HepG2 (cell line): Measurements from ENCODE around the gene NKAIN2. TPM values are rescaled to one million over a fixed set of nuclear protein-coding genes. Genes with fewer than 3 reads are reported as not detected.

Experiments used
- ATAC-seq: fragments of 200-7000 bp; cut with Tn5 transposase; 3 replicates; pipeline ENCODE4 v1.9.1; 2020; ENCODE audit warnings: mild to moderate bottlenecking, moderate library complexity
- BruUV-seq: library from RNA; stranded (reverse); fragments of 400-500 nt; replicated peaks from 2 replicates; lab custom pipeline; 2021; lab: Mats Ljungman, UMichigan
- CTCF ChIA-PET: fragments of 300-600 bp; formaldehyde crosslinking; extraction: SDS; loops from one replicate; lab custom pipeline; 2021; ENCODE audit warnings: low total read pairs, inconsistent platforms, low intra/inter-chr PET ratio; lab: Yijun Ruan, JAX
- POLR2A ChIA-PET: fragments of 350-600 bp; sonication (Branson Sonifier 250); formaldehyde crosslinking; loops from one replicate; lab custom pipeline; 2020; ENCODE audit warnings: antibody characterized with exemption, inconsistent platforms; lab: Yijun Ruan, JAX
- DNase-seq: peaks from one replicate; pipeline ENCODE4 v3.0.0-alpha.2; 2015; ENCODE audit warnings: low spot score
- FAIRE-seq: peaks from 3 replicates; lab custom pipeline; 2011; peaks lifted over from hg19 to GRCh38; lab: Jason Lieb, UNC
- H2AFZ ChIP-seq: one replicate; pipeline ENCODE4 v1.6.1; 2011; ENCODE audit warnings: low read length, inconsistent platforms
- H3K27ac ChIP-seq: fragments of 300-600 bp; 3 replicates; pipeline ENCODE4 v1.8.0; 2011; ENCODE audit warnings: mixed run types, mild to moderate bottlenecking, mixed read lengths, low read length, inconsistent platforms; ENCODE audit not compliant: insufficient read depth; ENCODE audit errors: extremely low read length
- H3K27me3 ChIP-seq, 2 experiments: fragments of 200-600 bp in 1 of 2; 2 replicates in 1 of 2; 3 replicates in 1 of 2; pipeline versions ENCODE4 v1.6.0 to v1.8.0; 2011; ENCODE audit warnings: low read length in 2 of 2, mild to moderate bottlenecking in 2 of 2, moderate library complexity in 2 of 2, inconsistent platforms in 1 of 2; ENCODE audit not compliant: insufficient read depth in 2 of 2, control insufficient read depth in 1 of 2
- H3K36me3 ChIP-seq, 2 experiments: fragments of 200-600 bp in 1 of 2; replicated peaks in 1 of 2; 2 replicates in 1 of 2; 3 replicates in 1 of 2; pipeline versions ENCODE4 v1.5.1 to v1.8.0; 2011; ENCODE audit warnings: low read length in 2 of 2, inconsistent platforms in 1 of 2; ENCODE audit not compliant: insufficient read depth in 2 of 2, control insufficient read depth in 1 of 2
- H3K4me1 ChIP-seq: 2 replicates; pipeline ENCODE4 v1.5.1; 2012; ENCODE audit warnings: low read length, inconsistent platforms; ENCODE audit not compliant: insufficient read depth
- H3K4me2 ChIP-seq: 2 replicates; pipeline ENCODE4 v1.6.0; 2011; ENCODE audit warnings: low read depth, low read length, inconsistent platforms
- H3K4me3 ChIP-seq, 3 experiments: fragments of 200-600 bp in 1 of 3; sonication (generic), shearing (Covaris generic) in 1 of 3; replicated peaks in 1 of 3; 2 replicates each; pipeline ENCODE4 v1.5.1; 2011 to 2016; ENCODE audit warnings: low read length in 3 of 3, inconsistent platforms in 2 of 3, low read depth in 2 of 3, mild to moderate bottlenecking in 2 of 3, control low read depth in 1 of 3, mixed read lengths in 1 of 3; ENCODE audit not compliant: insufficient read depth in 1 of 3
- H3K79me2 ChIP-seq: one replicate; pipeline ENCODE4 v1.6.1; 2011; ENCODE audit warnings: low read length, inconsistent platforms; ENCODE audit not compliant: insufficient read depth
- H3K9ac ChIP-seq: 2 replicates; pipeline ENCODE4 v1.6.0; 2011; ENCODE audit warnings: mild to moderate bottlenecking, low read depth, low read length, inconsistent platforms; ENCODE audit not compliant: insufficient read depth
- H3K9me3 ChIP-seq: 2 replicates; pipeline ENCODE4 v1.5.1; 2012; ENCODE audit warnings: mild to moderate bottlenecking, low read length
- H4K20me1 ChIP-seq: 2 replicates; pipeline ENCODE4 v1.6.0; 2011; ENCODE audit warnings: inconsistent platforms, mild to moderate bottlenecking, low read length, moderate library complexity; ENCODE audit not compliant: insufficient read depth
- BCL3 ChIP-seq: sonication (generic); formaldehyde crosslinking; IDR thresholded peaks from 2 replicates; pipeline ENCODE4 v1.5.1; 2020; ENCODE audit warnings: mild to moderate bottlenecking, missing genetic modification reagents, moderate library complexity
- GLMP ChIP-seq: sonication (generic); formaldehyde crosslinking; IDR thresholded peaks from 2 replicates; pipeline ENCODE4 v1.9.0; 2021; ENCODE audit warnings: missing genetic modification reagents, mild to moderate bottlenecking, borderline replicate concordance
- HHEX ChIP-seq: IDR thresholded peaks from 2 replicates; pipeline ENCODE4 v1.6.1; 2016; ENCODE audit warnings: control low read depth
- HIVEP1 ChIP-seq: sonication (generic); formaldehyde crosslinking; IDR thresholded peaks from 2 replicates; pipeline ENCODE4 v1.4.0; 2020; ENCODE audit warnings: mild to moderate bottlenecking, missing genetic modification reagents
- KAT8 ChIP-seq: IDR thresholded peaks from 2 replicates; pipeline ENCODE4 v1.6.1; 2016; ENCODE audit warnings: missing genetic modification reagents, missing compliant biosample characterization
- KLF6 ChIP-seq: IDR thresholded peaks from 2 replicates; pipeline ENCODE4 v1.8.0; 2016; ENCODE audit warnings: missing biosample characterization, missing genetic modification reagents
- PLRG1 ChIP-seq: fragments of 450-650 bp; conservative IDR thresholded peaks from 2 replicates; pipeline ENCODE4 v1.6.1; 2016
- RNF219 ChIP-seq: sonication (generic); formaldehyde crosslinking; IDR thresholded peaks from 2 replicates; pipeline ENCODE4 v1.5.0; 2020; ENCODE audit warnings: mild to moderate bottlenecking, missing genetic modification reagents
- SP2 ChIP-seq: sonication (generic); formaldehyde crosslinking; IDR thresholded peaks from 2 replicates; pipeline ENCODE4 v1.5.1; 2020; ENCODE audit warnings: mild to moderate bottlenecking, missing genetic modification reagents
- ZC3H4 ChIP-seq: sonication (generic); formaldehyde crosslinking; IDR thresholded peaks from 2 replicates; pipeline ENCODE4 v1.4.0; 2020; ENCODE audit warnings: missing genetic modification reagents, borderline replicate concordance
- ZKSCAN1 ChIP-seq: fragments of 150-350 bp; IDR thresholded peaks from 2 replicates; pipeline ENCODE4 v1.6.1; 2014; ENCODE audit warnings: low read length
- ZMYM4 ChIP-seq: sonication (generic); formaldehyde crosslinking; IDR thresholded peaks from 2 replicates; pipeline ENCODE4 v1.8.1; 2023; ENCODE audit warnings: mild to moderate bottlenecking, missing genetic modification reagents
- ZNF235 ChIP-seq: sonication (generic); formaldehyde crosslinking; IDR thresholded peaks from 2 replicates; pipeline ENCODE4 v1.8.1; 2023; ENCODE audit warnings: mild to moderate bottlenecking, missing genetic modification reagents, borderline replicate concordance
- ZNF652 ChIP-seq: IDR thresholded peaks from 2 replicates; pipeline ENCODE4 v1.6.1; 2016; ENCODE audit warnings: low read depth, borderline replicate concordance
- ZNF784 ChIP-seq: sonication (generic); formaldehyde crosslinking; IDR thresholded peaks from 2 replicates; pipeline ENCODE4 v1.5.1; 2020; ENCODE audit warnings: missing genetic modification reagents, mild to moderate bottlenecking, borderline replicate concordance
- ZNF83 ChIP-seq: sonication (generic); formaldehyde crosslinking; IDR thresholded peaks from 2 replicates; pipeline ENCODE4 v1.4.0; 2020; ENCODE audit warnings: missing genetic modification reagents, mild to moderate bottlenecking, borderline replicate concordance
- ZSCAN12 ChIP-seq: sonication (generic); formaldehyde crosslinking; IDR thresholded peaks from 2 replicates; pipeline ENCODE4 v1.9.0; 2021; ENCODE audit warnings: mild to moderate bottlenecking, missing genetic modification reagents
- ZSCAN30 ChIP-seq: sonication (generic); formaldehyde crosslinking; IDR thresholded peaks from 2 replicates; pipeline ENCODE4 v1.5.0; 2020; ENCODE audit warnings: mild to moderate bottlenecking, missing genetic modification reagents
- in situ Hi-C: cut with HindIII; loops from 2 replicates; pipeline ENCODE4 v1.10.0; 2017; ENCODE audit warnings: low pct_unique_long_range_greater_than_20kb; ENCODE audit not compliant: extremely low pct_ligation_motif_present
- intact Hi-C: fragments of 100-400 bp; cut with micrococcal nuclease; formaldehyde crosslinking; loops from one replicate; pipeline ENCODE4 v1.10.0; 2022; ENCODE audit not compliant: unreplicated experiment
- polyA plus RNA-seq, 8 experiments: library from polyadenylated mRNA; depleted of rRNA in 3 of 8; stranded (reverse) in 7 of 8; unstranded in 1 of 8; fragments of >200 nt; fragmentation: Illumina TruSeq in 4 of 8; extraction: Trizol in 4 of 8; gene quantifications; 2 replicates each; pipeline versions ENCODE4 v1.2.1 to v1.2.3, GENCODE V29; 2011 to 2016; ENCODE audit warnings: low read depth in 4 of 8, missing spikeins in 1 of 8, mixed read lengths in 1 of 8; ENCODE audit not compliant: insufficient read depth in 1 of 8
- total RNA-seq, 5 experiments: library from RNA; depleted of rRNA; stranded (reverse); fragments of >200 nt; fragmentation: Illumina TruSeq; extraction: Trizol; gene quantifications; 2 replicates each; pipeline ENCODE4 v1.2.3, GENCODE V29; 2016; ENCODE audit warnings: low read depth in 1 of 5

NKAIN2 gene
- total and polyA plus RNA-seq, 2 of the 13 experiments (the other 11 are each of a cell fraction or from before 2014, with no cell fraction given), result not detected

GRCh38 chr6:124757560-124757959 is 953.9 kb downstream of the NKAIN2 start:
- Histone ChIP-seq H3K79me2 (no peaks in the 10 kb centered on the region), H3K4me1 (no peaks in the 10 kb centered on the region), H2AFZ (no peak overlapping the region), H3K9ac (no peak overlapping the region), H3K4me2 (no peak overlapping the region), H3K27ac (no peak overlapping the region), H3K9me3 (no peaks in the 10 kb centered on the region), H3K4me3 (no peak overlapping the region), H4K20me1 (no peaks in the 10 kb centered on the region), H3K36me3 (no peaks in the 10 kb centered on the region), H3K27me3 (no peaks in the 10 kb centered on the region)
- FAIRE-seq (no peak), ATAC-seq (no peak), DNase-seq (no peak)
- CTCF ChIA-PET, result no interaction called here
- TF ChIP-seq PLRG1 (no peak), ZC3H4 (CRISPR knock-in tag) (no peak), HHEX (CRISPR knock-in tag) (no peak), KLF6 (CRISPR knock-in tag) (no peak), BCL3 (CRISPR knock-in tag) (no peak), ZNF83 (CRISPR knock-in tag) (no peak), ZSCAN30 (CRISPR knock-in tag) (no peak), ZSCAN12 (no peak), GLMP (no peak), KAT8 (CRISPR knock-in tag) (no peak), ZNF235 (CRISPR knock-in tag) (no peak), ZNF784 (CRISPR knock-in tag) (no peak), HIVEP1 (CRISPR knock-in tag) (no peak), ZKSCAN1 (no peak), RNF219 (CRISPR knock-in tag) (no peak), ZNF652 (CRISPR knock-in tag) (no peak), SP2 (no peak), ZMYM4 (CRISPR knock-in tag) (no peak)
- BruUV-seq, result no TSS peak
- in situ Hi-C loops, result no loop called here
- POLR2A ChIA-PET, result no interaction called here
- intact Hi-C loops, result loop anchor here (5.0 kb wide), 1 partner anchor 955 kb away; the partner anchor contains the start of gene NKAIN2
